GM23338 (cell line): ENCODE data around the gene APBA1. TPM values are rescaled to one million over a fixed set of nuclear protein-coding genes. Genes with fewer than 3 reads are reported as not detected.

Experiments
- ATAC-seq: fragments of 200-7000 bp; cut with Tn5 transposase; 3 replicates; pipeline ENCODE4 v1.9.1; 2020
- DNase-seq: peaks from one replicate; pipeline ENCODE4 v3.0.0-alpha.2; 2015; ENCODE audit warnings: low spot score
- H2AFZ ChIP-seq: fragments of 200-600 bp; sonication (generic); 2 replicates; pipeline ENCODE4 v1.8.0; 2016; ENCODE audit warnings: antibody characterized with exemption, mild to moderate bottlenecking, moderate library complexity
- H3F3A ChIP-seq: fragments of 200-600 bp; sonication (generic); replicated peaks from 2 replicates; pipeline ENCODE4 v1.8.0; 2017; ENCODE audit warnings: antibody characterized with exemption, mixed run types, low read depth
- H3K27ac ChIP-seq: fragments of 200-600 bp; sonication (generic); 2 replicates; pipeline ENCODE4 v1.6.1; 2016; ENCODE audit warnings: low read depth
- H3K27me3 ChIP-seq: fragments of 200-600 bp; sonication (generic); 2 replicates; pipeline ENCODE4 v1.8.0; 2016; ENCODE audit warnings: mild to moderate bottlenecking, mixed run types, moderate library complexity; ENCODE audit not compliant: insufficient read depth
- H3K36me3 ChIP-seq: fragments of 200-600 bp; sonication (generic); 2 replicates; pipeline ENCODE4 v1.8.0; 2016; ENCODE audit warnings: mild to moderate bottlenecking; ENCODE audit not compliant: insufficient read depth
- H3K4me1 ChIP-seq: fragments of 200-600 bp; sonication (generic); 2 replicates; pipeline ENCODE4 v1.8.0; 2016; ENCODE audit warnings: mild to moderate bottlenecking, moderate library complexity; ENCODE audit not compliant: insufficient read depth
- H3K4me2 ChIP-seq: fragments of 200-600 bp; sonication (generic); 2 replicates; pipeline ENCODE4 v1.7.1; 2017; ENCODE audit warnings: mixed run types
- H3K4me3 ChIP-seq: fragments of 200-600 bp; sonication (generic); 2 replicates; pipeline ENCODE4 v1.6.1; 2016; ENCODE audit warnings: mixed run types
- H3K79me2 ChIP-seq: fragments of 200-600 bp; sonication (generic); replicated peaks from 2 replicates; pipeline ENCODE4 v1.8.0; 2017; ENCODE audit warnings: mild to moderate bottlenecking; ENCODE audit not compliant: insufficient read depth
- H3K9me2 ChIP-seq: fragments of 200-600 bp; sonication (generic); 2 replicates; pipeline ENCODE4 v1.8.0; 2017; ENCODE audit not compliant: insufficient read depth
- H4K20me1 ChIP-seq: fragments of 200-600 bp; sonication (generic); replicated peaks from 2 replicates; pipeline ENCODE4 v1.8.0; 2017; ENCODE audit warnings: mild to moderate bottlenecking; ENCODE audit not compliant: insufficient read depth
- H3K27ac Mint-ChIP-seq: 2 replicates; pipeline ENCODE4 v1.8.0; 2020; ENCODE audit warnings: inconsistent platforms, mild to moderate bottlenecking, moderate library complexity, mixed read lengths
- H3K27me3 Mint-ChIP-seq: 3 replicates; pipeline ENCODE4 v1.8.0; 2022; ENCODE audit warnings: low read depth, mild to moderate bottlenecking, moderate library complexity, mixed read lengths, inconsistent platforms; ENCODE audit not compliant: insufficient read depth, poor library complexity
- H3K36me3 Mint-ChIP-seq: 3 replicates; pipeline ENCODE4 v1.8.0; 2021; ENCODE audit warnings: low read depth, mild to moderate bottlenecking, inconsistent platforms, moderate library complexity, mixed read lengths
- H3K4me1 Mint-ChIP-seq: 3 replicates; pipeline ENCODE4 v1.8.0; 2020; ENCODE audit warnings: mild to moderate bottlenecking, inconsistent platforms, mixed read lengths
- H3K4me3 Mint-ChIP-seq: 3 replicates; pipeline ENCODE4 v1.8.0; 2021; ENCODE audit warnings: moderate library complexity, mild to moderate bottlenecking, inconsistent platforms, mixed read lengths
- H3K9me3 Mint-ChIP-seq: 3 replicates; pipeline ENCODE4 v1.8.0; 2020; ENCODE audit warnings: moderate library complexity, mild to moderate bottlenecking, inconsistent platforms, mixed read lengths
- CREB1 ChIP-seq: fragments of 250-450 bp; sonication (Bioruptor Pico); IDR thresholded peaks from 2 replicates; pipeline ENCODE4 v1.5.0; 2020; ENCODE audit warnings: low read depth, mild to moderate bottlenecking, moderate library complexity
- CTCF ChIP-seq, 2 experiments: fragments of 200-600 bp in 1 of 2; sonication (generic) in 1 of 2; conservative IDR thresholded peaks; 2 replicates each; pipeline versions ENCODE4 v1.5.1 to v1.6.1; 2016 to 2017; ENCODE audit warnings: antibody characterized with exemption in 2 of 2, low read depth in 2 of 2, mild to moderate bottlenecking in 2 of 2, moderate library complexity in 1 of 2
- ETS1 ChIP-seq: IDR thresholded peaks from 2 replicates; pipeline ENCODE4 v1.6.1; 2016; ENCODE audit warnings: antibody characterized with exemption
- EZH2 ChIP-seq: fragments of 200-600 bp; sonication (generic); IDR thresholded peaks from one replicate; pipeline ENCODE4 v1.8.0; 2017; ENCODE audit warnings: antibody characterized with exemption, mild to moderate bottlenecking, low read depth; ENCODE audit not compliant: unreplicated experiment
- EZH2phosphoT487 ChIP-seq: fragments of 200-600 bp; sonication (generic); IDR thresholded peaks from one replicate; pipeline ENCODE4 v1.8.1; 2018; ENCODE audit warnings: antibody characterized with exemption; ENCODE audit not compliant: unreplicated experiment
- JUNB ChIP-seq: IDR thresholded peaks from one replicate; pipeline ENCODE4 v1.6.1; 2016; ENCODE audit warnings: antibody characterized with exemption; ENCODE audit not compliant: unreplicated experiment
- NANOG ChIP-seq: IDR thresholded peaks from 2 replicates; pipeline ENCODE4 v1.6.1; 2016; ENCODE audit warnings: antibody characterized with exemption, borderline replicate concordance
- POLR2AphosphoS5 ChIP-seq: IDR thresholded peaks from 2 replicates; pipeline ENCODE4 v1.6.1; 2016; ENCODE audit warnings: antibody characterized with exemption, low read depth
- REST ChIP-seq: IDR thresholded peaks from one replicate; pipeline ENCODE4 v1.6.1; 2018; ENCODE audit warnings: antibody characterized with exemption; ENCODE audit not compliant: unreplicated experiment
- STAT1 ChIP-seq: IDR thresholded peaks from one replicate; pipeline ENCODE4 v1.6.1; 2016; ENCODE audit warnings: antibody characterized with exemption; ENCODE audit not compliant: unreplicated experiment
- ZNF114 ChIP-seq: fragments of 250-450 bp; sonication (Bioruptor Pico); IDR thresholded peaks from 2 replicates; pipeline ENCODE4 v1.5.0; 2020; ENCODE audit warnings: mild to moderate bottlenecking, moderate library complexity
- ZNF331 ChIP-seq: fragments of 250-450 bp; sonication (Bioruptor Pico); IDR thresholded peaks from 2 replicates; pipeline ENCODE4 v1.5.0; 2020; ENCODE audit warnings: low read depth, mild to moderate bottlenecking, moderate library complexity
- ZNF462 ChIP-seq: fragments of 250-450 bp; sonication (Bioruptor Pico); IDR thresholded peaks from 2 replicates; pipeline ENCODE4 v1.5.0; 2020; ENCODE audit warnings: mild to moderate bottlenecking, moderate library complexity
- polyA plus RNA-seq: library from polyadenylated mRNA; unstranded; fragments of >200 nt; fragmentation: Nextera tagmentation; extraction: Ambion mirVana; gene quantifications from 2 replicates; pipeline ENCODE4 v1.2.1, GENCODE V29; 2016
- total RNA-seq: library from RNA; depleted of rRNA; stranded (reverse); fragments of >200 nt; shearing (Covaris generic); gene quantifications from 2 replicates; pipeline ENCODE4 v1.2.3, GENCODE V29; 2014

APBA1 gene
- total and polyA plus RNA-seq, 2 experiments from 2014 or later: 0.26 to 1.0 TPM

- Histone ChIP-seq H3K27ac (no peak overlapping the region), H3K4me3 (no peak overlapping the region), H3K4me2 (no peak overlapping the region), H3K79me2 (no peaks in the 10 kb centered on the region), H2AFZ (no peak overlapping the region), H3K36me3 (no peaks in the 10 kb centered on the region), H4K20me1 (no peaks in the 10 kb centered on the region), H3K27me3 (no peaks in the 10 kb centered on the region), H3F3A (no peaks in the 10 kb centered on the region), H3K4me1 (no peaks in the 10 kb centered on the region), H3K9me2 (peaks cover 4% of the 10 kb centered on the region; the same call in 1 of the 2 replicates)
- peaks cover 2% of the 10 kb centered on the region; the same call in 1 of the 3 replicates for H3K36me3 Mint-ChIP-seq
- H3K4me3 Mint-ChIP-seq: no peak overlapping the region
- H3K27me3 Mint-ChIP-seq: peaks cover 2% of the 10 kb centered on the region
- no peak overlapping the region; the same call in 1 of the 2 replicates for H3K27ac Mint-ChIP-seq
- no peaks in the 10 kb centered on the region for H3K9me3 Mint-ChIP-seq
- peaks cover 2% of the 10 kb centered on the region; the same call in 1 of the 3 replicates for H3K4me1 Mint-ChIP-seq
- ATAC-seq: no peak
- TF ChIP-seq CREB1 (CRISPR knock-in tag) (no peak), NANOG (no peak), CTCF (conservative IDR thresholded peaks at IDR 0.05; ENCODE audit: low read depth in 2 of 2) (no peak), ZNF462 (CRISPR knock-in tag) (no peak), ZNF331 (CRISPR knock-in tag) (no peak), POLR2AphosphoS5 (no peak), ETS1 (no peak), EZH2 (no peak), ZNF114 (CRISPR knock-in tag) (no peak), REST (no peak), STAT1 (no peak), EZH2phosphoT487 (no peak), JUNB (no peak)
- DNase-seq: no peak
These were observed 278.7 kb downstream of the APBA1 start for GRCh38 chr9:69393425-69393824.
